ENCODE measurements around the gene VPS13D. TPM values are rescaled to one million over a fixed set of nuclear protein-coding genes. Genes with fewer than 3 reads are reported as not detected.

The VPS13D gene
- total RNA-seq, 4 donors from 2014 or later, result 94.4 to 472 (median 163) TPM

DNA sequence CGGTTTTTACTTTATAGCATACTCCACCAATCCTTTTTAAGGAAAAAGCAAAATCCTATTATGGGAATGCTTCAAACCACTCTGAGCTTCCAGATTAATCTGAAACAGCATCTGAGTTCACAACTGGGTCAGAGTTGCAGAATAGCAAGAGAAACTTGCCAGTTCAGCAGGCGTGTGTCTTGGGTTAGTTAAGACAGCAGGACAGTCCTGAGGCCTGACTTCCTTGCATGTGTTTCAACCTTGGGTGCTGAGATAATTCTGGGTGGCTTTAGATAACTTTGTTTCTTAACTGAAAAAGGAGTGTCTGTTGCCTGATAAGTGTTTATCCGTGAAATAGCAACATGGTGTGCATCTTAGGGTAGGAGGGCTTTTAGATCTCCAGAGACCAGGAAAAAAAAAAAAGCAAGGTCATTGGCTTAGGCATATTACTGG is 218.9 kb downstream of the VPS13D start:
- Histone ChIP-seq H3K36me3 (no peaks in the 10 kb centered on the region), H3K9me3 (no peaks in the 10 kb centered on the region), H3K27ac (peak overlapping the region; percentile 56), H3K4me3 (no peak overlapping the region), H3K4me1 (peaks cover 73% of the 10 kb centered on the region), H3K27me3 (no peaks in the 10 kb centered on the region)
- TF ChIP-seq POLR2AphosphoS5 (IDR thresholded peaks at IDR 0.05), result no peak
- no peak for TF ChIP-seq POLR2A (IDR thresholded peaks at IDR 0.05)
- TF ChIP-seq, protein P1, sequence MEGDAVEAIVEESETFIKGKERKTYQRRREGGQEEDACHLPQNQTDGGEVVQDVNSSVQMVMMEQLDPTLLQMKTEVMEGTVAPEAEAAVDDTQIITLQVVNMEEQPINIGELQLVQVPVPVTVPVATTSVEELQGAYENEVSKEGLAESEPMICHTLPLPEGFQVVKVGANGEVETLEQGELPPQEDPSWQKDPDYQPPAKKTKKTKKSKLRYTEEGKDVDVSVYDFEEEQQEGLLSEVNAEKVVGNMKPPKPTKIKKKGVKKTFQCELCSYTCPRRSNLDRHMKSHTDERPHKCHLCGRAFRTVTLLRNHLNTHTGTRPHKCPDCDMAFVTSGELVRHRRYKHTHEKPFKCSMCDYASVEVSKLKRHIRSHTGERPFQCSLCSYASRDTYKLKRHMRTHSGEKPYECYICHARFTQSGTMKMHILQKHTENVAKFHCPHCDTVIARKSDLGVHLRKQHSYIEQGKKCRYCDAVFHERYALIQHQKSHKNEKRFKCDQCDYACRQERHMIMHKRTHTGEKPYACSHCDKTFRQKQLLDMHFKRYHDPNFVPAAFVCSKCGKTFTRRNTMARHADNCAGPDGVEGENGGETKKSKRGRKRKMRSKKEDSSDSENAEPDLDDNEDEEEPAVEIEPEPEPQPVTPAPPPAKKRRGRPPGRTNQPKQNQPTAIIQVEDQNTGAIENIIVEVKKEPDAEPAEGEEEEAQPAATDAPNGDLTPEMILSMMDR (IDR thresholded peaks at IDR 0.05), result no peak
- WGBS, result 23% methylated on average over 3 of the region's 3 CpGs
- DNase-seq (ENCODE audit: low spot score in 2 of 2), result no peak

DNA sequence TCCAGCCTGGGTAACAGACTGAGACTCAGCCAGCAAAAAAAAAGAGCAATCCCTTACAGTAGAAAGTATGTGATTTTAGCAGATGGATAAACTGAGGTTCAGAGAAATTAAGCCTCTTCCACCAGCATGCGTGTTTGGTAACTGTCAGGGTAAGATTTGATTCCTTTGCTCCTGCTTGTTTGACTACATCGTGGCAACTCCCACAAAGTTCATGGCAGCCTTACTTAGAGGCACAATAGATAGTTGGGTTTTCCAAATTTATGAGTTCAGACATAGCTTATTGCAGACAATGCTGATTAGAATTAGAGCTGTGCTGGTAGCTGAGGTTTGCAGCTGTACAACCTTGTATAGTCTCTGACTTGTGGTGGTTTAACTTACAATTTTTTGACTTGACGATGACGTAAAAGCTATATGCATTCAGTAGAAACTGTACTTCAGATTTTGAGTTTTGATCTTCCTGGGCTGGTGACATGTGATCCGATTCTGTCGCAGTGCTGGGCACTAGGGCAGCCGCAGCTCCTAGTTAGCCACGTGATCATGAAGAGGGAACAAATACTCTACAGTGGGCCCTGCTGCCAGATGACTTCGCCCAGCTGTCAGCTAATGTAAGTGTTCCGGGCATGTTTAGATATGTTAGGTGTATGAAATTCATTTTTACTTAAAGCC is 220.4 kb downstream of the VPS13D start:
- Histone ChIP-seq H3K27me3 (no peaks in the 10 kb centered on the region), H3K36me3 (no peaks in the 10 kb centered on the region), H3K4me1 (peaks cover 88% of the 10 kb centered on the region), H3K27ac (peak overlapping the region; percentile 56), H3K9me3 (no peaks in the 10 kb centered on the region), H3K4me3 (no peak overlapping the region)
- TF ChIP-seq, protein P1 (IDR thresholded peaks at IDR 0.05), result no peak
- TF ChIP-seq POLR2A (IDR thresholded peaks at IDR 0.05) (no peak), EP300 (IDR thresholded peaks at IDR 0.05) (no peak), POLR2AphosphoS5 (IDR thresholded peaks at IDR 0.05) (no peak)
- 64% methylated on average over 10 of the region's 10 CpGs for WGBS
- DNase-seq (ENCODE audit: low spot score in 2 of 2), result no peak

DNA sequence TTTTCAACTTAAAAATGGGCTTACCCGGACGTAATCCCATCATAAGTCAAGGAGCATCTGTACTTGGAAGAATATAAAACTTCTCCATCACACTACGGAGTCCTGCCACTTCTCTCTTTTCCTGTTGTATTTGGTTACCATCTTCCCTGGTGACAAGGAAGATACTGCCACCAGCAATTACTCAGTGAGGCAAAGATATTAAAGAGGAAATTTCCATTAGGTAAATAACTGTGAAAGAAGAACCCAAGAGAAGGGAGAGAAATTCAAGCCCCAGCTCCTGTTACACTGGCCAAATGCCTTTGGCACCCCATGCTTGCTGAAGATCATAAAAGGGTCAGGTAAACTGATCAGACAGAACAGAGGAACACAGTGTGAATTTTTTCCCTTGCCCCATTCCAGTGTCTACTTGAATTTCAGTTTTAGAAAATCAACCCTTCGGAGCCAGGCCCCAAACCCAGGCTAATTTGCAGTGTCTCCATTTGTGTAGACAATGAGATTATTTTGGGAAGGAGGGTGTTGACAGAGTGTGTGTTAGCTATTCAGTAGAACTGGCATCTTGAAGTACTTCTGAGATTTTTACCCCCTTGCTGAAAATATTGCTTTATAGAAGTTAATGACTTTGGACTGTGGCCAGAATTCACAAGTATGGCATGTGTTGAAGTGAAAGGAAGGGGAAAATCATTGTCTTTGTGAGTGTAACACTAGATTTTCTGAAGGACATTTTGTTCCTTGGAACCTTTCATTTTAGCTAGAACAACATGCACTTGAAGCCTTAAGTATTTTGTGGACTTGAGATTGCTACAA is 221.1 kb downstream of the VPS13D start:
- TF ChIP-seq POLR2AphosphoS5 (IDR thresholded peaks at IDR 0.05) (no peak), POLR2A (IDR thresholded peaks at IDR 0.05) (no peak), EP300 (IDR thresholded peaks at IDR 0.05) (no peak)
- TF ChIP-seq, protein P1 (IDR thresholded peaks at IDR 0.05), result no peak
- Histone ChIP-seq H3K27me3 (no peaks in the 10 kb centered on the region), H3K27ac (peak overlapping the region; percentile 56), H3K36me3 (peaks cover 3% of the 10 kb centered on the region), H3K4me3 (no peak overlapping the region), H3K4me1 (peaks cover 95% of the 10 kb centered on the region), H3K9me3 (no peaks in the 10 kb centered on the region)
- 74% methylated on average over 4 of the region's 4 CpGs for WGBS
- no peak for DNase-seq (ENCODE audit: low spot score in 2 of 2)

DNA sequence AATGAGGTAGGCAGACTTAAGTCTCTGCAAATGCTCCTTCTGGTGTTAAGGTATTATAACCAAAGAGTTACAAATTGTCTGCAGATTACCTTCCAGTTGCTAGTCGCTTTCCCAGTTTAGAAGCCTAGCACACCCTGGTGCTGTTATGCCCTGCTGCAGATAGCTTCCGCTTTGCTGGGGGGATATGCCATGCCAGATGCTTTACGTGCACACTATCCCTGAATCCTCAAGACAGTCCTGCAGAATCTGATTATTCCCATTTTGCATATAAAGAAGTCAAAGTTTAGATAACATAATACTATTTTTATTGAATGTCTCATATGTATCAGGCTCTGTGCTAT is 221.7 kb downstream of the VPS13D start:
- TF ChIP-seq, protein P1 (IDR thresholded peaks at IDR 0.05), result no peak
- TF ChIP-seq POLR2AphosphoS5 (IDR thresholded peaks at IDR 0.05), result no peak
- TF ChIP-seq POLR2A (IDR thresholded peaks at IDR 0.05), result no peak
- TF ChIP-seq EP300 (IDR thresholded peaks at IDR 0.05), result no peak
- H3K4me3 ChIP-seq, result no peak overlapping the region
- no peaks in the 10 kb centered on the region for H3K9me3 ChIP-seq
- no peak for DNase-seq (ENCODE audit: low spot score in 2 of 2)
- peak overlapping the region; percentile 56 for H3K27ac ChIP-seq
- no peaks in the 10 kb centered on the region for H3K27me3 ChIP-seq
- H3K4me1 ChIP-seq, result peaks cover 97% of the 10 kb centered on the region
- 97% methylated on average over 3 of the region's 3 CpGs for WGBS
- peaks cover 9% of the 10 kb centered on the region for H3K36me3 ChIP-seq

DNA sequence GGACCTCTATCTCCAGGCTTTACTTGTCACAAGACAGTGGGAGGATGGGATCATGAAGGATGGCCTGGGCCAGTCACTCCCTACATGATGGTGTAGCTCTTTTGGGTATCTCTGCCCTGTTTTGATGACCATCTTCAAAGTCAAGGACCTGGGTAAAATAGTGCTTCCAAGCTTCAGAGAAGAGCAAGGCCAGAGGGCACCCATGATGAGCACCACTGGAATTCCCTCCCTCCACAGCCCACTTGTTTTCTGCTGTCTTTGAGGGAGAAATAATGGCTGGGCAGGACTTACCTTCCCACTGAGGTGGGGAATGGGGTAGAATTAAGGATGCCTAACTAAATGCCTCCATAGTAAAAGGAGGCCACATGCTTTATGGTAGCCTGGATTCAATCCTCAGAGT is 222.4 kb downstream of the VPS13D start:
- Histone ChIP-seq H3K36me3 (peaks cover 15% of the 10 kb centered on the region), H3K27me3 (no peaks in the 10 kb centered on the region), H3K9me3 (no peaks in the 10 kb centered on the region), H3K4me1 (peaks cover 93% of the 10 kb centered on the region), H3K27ac (peak overlapping the region; percentile 56), H3K4me3 (no peak overlapping the region)
- no peak for TF ChIP-seq POLR2AphosphoS5 (IDR thresholded peaks at IDR 0.05)
- TF ChIP-seq EP300 (IDR thresholded peaks at IDR 0.05), result no peak
- TF ChIP-seq, protein P1 (IDR thresholded peaks at IDR 0.05), result no peak
- TF ChIP-seq POLR2A (IDR thresholded peaks at IDR 0.05), result no peak
- no peak for DNase-seq (ENCODE audit: low spot score in 2 of 2)
